GF-D8 (cell line): Measurements from ENCODE around the gene RAMP3.
A peak's percentile ranks its signal among the peaks of the same experiment; 100 is the strongest.
"Not testable (repeated sequence)": the region's sequence is repeated elsewhere in the genome, so short reads cannot be mapped to it uniquely, and the experiment has no call there.

Experiments used
- DNase-seq: peaks from one replicate; lab custom pipeline; 2025; lab: John Stamatoyannopoulos, UW

The RAMP3 gene, protein sequence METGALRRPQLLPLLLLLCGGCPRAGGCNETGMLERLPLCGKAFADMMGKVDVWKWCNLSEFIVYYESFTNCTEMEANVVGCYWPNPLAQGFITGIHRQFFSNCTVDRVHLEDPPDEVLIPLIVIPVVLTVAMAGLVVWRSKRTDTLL

DNA sequence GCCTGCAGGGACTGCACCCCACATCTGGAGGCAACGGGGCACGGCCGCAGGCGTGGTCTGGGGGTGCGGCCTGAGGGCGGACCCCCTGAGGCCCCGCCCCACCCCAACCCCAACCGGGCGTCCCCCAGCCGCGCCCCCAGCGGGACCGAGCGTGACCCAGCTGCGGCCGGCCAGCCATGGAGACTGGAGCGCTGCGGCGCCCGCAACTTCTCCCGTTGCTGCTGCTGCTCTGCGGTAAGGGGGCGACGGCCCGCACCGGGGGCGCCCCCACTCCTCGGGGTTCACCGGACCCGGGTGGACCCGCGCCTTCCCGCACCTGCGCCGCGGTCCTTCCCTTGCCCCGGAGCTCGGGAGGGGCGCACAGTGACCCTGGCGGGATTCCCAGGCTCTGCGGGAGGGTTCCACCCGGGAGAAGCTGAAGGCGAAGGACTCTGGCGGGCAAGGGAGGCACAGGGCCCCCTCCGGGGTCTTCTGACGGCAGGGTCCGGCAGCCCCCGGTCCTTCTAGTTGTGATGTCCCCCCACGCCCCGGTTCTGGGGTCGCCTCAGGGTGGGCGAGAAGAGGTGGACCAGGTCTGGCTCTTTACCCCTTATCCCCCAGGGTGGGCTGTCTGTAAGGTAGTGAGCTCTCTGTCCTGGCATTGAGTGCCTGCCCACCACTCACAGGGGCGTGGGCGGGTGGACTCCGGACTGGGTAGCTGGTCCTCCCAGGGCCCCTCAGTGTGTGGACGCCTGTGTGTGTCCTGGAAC lies at the start of gene RAMP3:
RAMP3 (plus strand) TSS at position 139 of the 749 bp plus-strand sequence; CDS start at position 177, 38 bp downstream.
- DNase-seq, result no peak

DNA sequence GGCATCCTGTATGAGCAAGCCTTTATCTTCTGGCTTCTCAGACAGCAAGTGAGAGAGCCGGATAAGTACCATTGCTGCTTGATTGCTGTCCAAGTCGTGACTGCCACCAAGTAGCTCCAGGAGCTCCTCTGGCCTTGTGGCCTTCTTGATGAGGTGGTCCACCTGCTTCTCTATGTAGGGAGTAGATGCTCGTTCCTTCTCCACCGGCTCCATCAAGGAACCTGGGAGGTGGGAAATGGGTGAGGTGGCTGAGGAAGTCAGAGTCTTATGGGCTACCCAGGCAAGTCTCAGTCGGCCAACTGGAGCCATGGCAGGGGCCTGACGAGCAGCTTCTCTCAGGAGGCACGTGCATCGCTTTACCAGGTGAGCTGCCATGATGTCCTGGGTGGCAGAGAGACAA lies 48.7 kb upstream of the RAMP3 start:
- no peak for DNase-seq

DNA sequence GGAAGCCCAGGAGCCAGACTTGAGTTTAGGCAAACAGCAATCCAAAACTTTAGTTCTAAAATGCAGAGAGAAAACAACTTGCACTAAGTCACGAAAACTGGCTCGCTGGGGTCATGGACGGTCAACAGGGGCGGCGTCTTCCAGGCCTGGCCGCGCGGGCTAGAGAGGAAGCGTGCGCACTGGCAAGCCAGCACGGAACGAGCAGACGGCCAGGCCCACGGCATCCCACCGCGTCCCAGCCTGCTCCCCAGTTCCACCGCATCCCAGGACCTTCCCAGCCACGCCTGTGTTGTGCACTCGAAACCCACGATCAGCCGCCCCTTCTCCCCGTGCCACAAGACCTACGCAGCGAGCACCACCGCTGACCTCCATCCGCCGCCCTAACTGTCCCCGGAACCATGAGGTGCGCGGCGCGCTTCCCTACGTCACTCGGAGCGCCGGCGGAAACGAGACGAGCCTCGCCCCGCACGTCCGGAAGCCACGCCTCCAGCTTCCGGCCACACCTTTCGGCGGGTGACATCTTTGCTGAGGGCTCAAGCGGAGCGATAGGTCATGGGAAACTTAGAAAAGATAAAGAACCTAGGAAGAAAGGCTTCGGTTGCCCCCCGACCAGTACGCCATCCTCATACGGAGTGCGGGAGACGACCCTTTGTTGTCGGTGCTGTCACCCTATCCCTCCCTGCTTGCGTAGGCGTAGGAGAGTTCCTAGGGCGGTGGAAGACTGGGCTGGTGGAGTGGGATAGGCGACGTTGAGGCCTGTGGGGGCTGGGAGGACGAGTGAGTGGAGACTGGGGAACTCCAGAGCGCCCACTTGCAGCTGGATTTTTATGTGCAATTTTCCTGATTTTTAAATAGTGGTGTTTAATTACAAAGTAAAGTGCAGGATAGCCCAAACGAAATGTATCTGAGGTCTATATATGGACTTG lies 46.0 kb upstream of the RAMP3 start, which contains the start of gene TBRG4:
TBRG4 (minus strand) TSS at position 400 of the 926 bp plus-strand sequence. CDS start 2,460 bp downstream, outside the sequence.
- peak; percentile 89 for DNase-seq

DNA sequence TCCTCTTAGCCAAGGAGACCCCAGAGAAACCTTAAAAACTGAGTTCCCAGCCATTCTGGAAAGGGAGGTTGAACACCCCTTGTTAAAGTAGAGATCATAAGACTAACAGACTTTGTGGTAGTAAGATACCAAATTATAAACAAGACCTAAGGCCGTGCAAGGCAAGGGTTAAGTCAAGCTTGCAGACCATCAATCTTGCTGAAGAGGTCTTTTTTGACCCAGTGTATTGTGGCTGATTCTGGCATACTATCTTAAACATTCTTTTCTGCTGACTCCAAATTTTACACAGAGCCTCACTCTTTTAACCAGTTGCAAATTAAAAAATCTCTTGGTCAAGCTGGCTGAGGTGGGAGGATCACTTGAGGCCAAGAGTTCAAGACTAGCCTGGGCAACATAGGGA lies 44.9 kb upstream of the RAMP3 start:
- DNase-seq, result no peak

DNA sequence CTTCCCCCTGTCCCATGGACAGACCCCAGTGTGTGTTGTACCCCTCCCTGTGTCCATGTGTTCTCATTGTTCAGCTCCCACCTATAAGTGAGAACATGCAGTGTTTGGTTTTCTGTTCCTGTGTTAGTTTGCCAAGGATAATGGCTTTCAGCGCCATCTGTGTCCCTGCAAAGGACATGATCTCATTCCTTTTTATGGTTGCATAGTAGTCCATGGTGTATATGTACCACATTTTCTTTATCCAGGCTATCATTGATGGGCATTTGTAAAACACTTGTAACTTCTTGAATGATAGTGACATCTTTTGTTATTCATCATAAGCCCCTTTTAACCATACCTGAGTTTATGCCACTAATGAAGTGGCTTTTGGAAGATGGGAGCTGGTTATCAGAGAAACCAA lies 43.3 kb upstream of the RAMP3 start:
- DNase-seq, result not testable (repeated sequence)

DNA sequence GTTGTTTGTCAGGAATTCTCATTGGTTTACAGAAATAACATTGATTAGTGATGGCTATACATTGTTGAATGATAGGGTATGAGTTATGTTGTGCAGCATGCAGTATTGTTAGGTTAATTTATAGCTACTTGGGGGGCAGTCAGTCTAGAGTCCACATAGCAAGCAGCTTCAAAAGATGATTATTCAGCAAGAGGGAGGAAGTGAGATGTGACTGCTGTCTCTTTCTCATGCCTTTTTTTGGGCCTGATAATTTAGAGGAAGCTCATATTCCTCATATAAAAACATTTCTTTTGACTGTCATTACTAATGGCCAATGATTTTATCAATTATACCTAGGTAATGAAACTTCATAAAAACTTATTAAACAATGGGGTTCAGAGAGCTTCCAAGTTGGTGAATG lies 42.7 kb upstream of the RAMP3 start:
- DNase-seq, result no peak

DNA sequence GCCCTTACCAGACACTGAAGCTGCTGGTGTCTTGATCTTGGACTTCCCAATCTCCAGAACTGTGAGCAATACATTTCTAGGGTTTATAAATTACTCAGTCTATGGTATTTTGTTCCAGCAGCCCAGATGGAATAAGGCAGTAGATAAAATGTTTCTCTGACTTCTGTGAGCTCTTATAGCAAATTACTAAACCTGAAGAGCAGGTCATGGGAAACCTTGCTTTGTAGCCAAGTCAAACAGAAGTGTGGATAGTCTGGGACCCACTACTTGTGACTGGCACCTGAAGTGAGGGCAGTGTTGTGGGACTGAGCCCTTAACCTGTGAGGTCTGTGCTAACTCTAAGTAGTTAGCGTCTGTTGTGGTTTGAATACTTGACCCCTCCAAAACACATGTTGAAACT lies 41.5 kb upstream of the RAMP3 start:
- no peak for DNase-seq

DNA sequence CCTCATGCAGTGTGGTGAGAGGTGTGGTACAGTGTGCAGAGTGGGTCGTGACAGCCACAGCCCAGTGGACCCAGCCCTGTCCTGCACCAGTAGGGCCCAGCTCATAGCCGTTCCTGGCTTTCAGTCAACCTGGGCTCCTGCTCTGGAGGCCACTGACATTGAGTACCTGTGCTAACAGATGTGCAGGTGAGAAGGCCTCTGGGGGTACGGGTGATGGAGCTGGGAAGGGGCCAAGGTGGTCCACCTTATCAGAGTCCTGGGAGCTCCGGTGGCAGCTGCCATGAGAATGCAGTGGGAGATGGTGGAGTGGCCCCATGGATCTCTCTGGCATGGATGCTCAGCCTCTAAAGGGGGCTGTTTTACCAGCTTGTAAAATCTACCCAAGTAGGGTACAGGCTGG lies 40.0 kb upstream of the RAMP3 start:
- DNase-seq, result no peak

DNA sequence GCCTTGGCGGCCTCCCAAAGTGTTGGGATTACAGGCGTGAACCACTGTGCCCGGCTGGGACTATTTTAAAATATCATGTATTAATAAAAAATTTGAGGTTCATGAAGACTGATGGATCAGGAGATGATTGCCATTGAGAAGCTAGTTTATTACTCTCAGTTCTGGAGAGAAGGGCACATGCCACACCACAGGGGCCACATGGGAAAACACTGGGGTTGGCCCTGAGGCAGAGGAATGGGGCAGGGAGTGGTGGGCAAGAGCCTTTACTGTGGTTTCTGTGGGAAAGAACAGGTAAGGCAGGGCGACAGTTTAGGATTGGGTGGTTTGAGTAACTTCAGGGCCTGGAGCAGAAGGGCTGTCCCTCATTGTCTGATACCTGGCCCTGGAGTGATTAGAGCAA lies 39.3 kb upstream of the RAMP3 start:
- DNase-seq, result no peak

DNA sequence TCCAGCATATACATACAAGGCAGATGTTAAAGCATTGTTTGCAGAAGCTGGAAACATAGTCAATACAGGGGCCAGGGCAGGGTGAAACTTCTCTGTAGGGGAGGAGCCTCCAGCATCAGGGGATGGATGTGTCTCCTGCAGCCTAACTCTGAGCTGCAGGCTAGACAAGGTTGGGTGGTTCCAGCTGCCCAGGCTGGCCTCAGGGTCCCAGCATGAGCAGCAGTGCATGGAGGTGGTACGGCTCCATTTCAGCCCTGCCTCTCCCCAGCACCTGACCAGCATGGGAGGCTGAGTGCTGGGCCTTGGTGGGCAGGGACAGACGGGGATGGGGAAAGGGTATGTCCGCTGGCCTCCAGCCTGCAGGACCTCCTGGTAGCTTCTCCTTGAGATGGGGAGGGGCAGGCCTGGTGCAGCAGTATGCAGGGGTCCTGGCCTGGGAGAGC lies 38.7 kb upstream of the RAMP3 start:
- DNase-seq, result no peak

DNA sequence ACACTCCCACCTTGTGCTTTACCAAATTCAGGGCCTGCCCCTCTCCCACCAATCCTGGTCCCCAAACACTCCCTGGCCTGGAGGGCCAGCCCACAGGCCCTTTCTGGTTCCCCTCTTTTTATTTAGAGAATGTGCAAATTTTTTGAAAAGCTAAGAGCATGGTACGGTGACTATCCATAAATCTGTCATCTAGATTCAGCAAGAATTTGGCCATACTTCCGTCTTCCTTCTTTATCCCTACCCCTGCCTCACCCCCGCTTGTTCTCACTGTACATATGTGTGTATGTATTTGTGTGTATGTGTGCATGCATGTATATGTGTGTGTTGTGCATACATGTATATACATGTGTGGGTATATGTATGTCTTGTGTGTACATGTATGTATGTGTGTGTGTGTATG lies 38.0 kb upstream of the RAMP3 start:
- DNase-seq, result no peak

DNA sequence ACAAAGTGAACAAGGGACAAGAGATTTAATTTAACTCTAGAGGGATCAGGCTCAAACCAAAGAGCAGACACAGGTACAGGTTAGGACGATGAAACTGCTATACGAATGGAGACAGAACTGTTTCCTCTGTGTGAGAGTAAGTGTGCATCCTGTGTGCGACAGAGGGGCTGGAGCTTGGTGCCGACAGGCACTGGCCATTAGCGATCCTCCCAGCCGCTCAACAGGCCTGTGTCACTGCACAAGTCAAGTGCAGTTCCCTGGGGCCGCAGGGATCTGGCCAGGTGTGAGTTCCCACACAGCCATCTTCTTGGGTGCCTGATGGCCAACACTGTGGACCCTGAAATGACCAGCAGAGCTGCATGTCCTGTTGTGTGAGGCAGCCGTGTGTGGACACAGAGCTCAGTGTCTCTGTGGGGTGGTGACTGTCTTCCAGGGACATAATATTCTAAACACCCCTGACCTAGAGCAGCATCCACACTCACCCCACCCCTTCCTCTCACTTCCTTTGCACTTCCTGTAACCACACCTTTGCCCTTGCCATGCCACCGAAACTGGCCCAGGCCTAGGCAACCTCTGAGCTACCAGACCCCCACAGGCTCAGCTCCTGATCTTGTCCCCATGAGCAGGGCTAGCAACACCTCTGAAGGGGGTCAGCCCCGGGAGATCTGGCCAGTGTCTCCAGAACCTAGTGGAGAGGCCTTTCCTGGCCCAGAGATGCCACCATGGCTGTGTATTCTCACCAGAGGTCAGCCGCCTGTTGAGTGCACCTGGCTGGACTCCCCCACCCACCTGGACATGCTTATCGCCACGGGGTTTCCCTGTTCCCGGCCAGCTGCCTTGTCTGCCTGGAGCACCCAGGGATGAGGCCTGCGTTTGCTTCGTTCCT lies 34.4 kb upstream of the RAMP3 start:
- DNase-seq, result no peak

DNA sequence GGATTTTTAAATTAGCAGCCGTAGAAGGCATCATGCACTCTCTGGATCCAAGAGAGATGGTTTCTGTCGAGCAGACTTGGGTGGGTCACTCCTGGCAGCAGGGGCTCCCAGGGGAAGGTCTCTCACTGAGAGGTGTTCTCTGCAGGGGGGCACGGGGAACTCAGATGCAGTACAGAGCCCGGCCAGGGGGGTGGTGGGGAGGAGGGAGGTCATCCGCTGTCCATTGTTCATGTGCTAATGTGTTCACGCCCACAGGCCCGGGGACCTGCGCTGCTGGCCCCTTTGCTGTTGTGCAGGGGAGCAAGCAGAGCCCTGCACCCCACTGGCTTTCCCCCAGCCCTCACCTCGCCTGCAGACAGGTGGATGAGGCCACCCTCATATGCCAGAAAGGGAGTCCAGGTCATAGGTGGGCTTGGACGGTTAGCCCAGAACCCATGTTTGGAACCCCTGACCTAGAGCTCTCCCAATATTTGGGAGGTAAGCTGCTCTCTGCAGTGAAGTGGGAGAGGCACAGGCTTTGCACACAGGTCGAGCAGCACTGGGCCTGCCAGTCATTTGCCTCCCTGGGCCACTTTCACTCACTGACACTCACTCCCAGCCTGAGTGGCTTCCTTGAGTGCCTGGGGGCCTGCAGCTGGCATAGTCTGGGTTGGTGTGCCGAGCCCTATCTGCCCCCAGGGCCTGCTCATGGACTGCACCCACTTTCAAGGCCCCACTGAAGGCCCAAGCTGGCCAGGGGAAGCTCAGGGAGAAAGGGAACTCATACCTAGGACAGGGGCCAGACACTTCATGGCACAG lies 33.5 kb upstream of the RAMP3 start:
- no peak for DNase-seq

DNA sequence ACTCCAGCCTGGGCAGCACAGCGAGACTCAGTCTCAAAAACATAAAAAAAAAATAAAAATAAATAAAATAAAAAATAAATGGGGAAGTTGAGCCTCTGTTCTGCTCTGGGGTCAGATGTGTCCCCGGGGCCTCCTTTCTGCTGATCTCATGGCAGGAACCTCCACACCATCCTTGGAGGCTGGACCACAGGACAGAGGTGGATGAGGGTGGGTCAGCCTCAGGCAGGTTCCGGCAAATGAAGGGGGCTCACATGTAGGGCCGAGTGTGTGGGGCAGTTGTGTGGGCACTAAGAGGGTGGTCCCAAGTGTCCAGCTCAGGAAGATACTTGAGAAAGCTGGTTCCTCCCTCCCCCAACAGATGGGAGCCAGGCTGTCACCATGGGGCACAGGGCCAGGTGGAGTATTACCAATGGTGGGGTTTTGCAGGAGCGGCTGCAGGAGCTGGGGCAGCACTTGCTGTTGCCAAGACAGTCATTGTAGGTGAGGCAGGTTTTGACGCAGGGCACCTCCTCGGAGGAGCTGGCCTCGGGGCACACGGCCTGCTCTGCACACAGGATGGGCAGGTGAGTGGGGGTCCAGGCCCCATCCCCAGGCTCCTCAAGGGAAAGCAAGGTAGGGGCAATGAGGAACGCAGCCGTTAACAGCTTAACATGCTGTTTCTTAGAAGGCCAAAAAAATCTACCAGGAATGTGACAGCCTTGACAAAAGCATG lies 32.2 kb upstream of the RAMP3 start:
- DNase-seq, result no peak

DNA sequence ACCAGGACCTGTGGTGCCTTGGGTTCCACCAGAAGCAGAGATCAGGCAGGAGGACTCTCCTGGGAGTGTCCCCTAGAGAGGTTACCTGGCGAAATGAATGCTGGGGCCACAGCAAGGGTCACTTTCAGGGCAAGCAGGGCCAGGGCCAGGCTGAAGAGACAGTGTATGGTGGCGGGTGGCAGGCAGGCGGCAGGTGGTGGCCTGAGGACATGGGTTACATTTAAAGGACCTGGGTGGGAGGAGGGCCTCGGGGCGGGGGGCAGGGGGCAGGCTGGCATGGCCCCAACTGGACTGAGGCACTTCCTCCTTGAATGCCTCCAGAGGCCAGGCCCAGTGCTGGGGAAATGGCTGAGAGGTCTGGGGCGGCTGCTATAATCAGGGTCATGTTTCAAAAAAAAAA lies 31.4 kb upstream of the RAMP3 start:
- no peak for DNase-seq

DNA sequence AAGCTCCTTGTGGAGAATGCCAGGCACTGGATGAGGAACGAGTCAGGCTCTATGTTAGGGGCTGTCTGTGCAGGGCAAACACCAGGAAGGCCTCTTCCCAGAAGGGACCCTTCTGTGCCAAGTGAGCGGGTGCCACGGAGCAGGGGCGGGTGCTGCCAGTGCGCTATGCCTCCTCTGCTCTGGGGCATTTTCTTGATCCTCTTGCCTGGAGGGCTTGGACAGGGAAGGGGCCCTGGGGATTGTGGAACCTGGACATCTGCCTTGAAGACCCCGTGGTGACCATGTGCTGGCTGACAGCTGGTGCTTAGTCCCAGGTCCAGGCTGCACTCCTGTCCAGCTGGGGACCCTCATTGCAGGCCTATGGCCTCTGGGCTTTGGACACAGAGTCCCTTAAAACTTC lies 30.7 kb upstream of the RAMP3 start:
- DNase-seq, result no peak

DNA sequence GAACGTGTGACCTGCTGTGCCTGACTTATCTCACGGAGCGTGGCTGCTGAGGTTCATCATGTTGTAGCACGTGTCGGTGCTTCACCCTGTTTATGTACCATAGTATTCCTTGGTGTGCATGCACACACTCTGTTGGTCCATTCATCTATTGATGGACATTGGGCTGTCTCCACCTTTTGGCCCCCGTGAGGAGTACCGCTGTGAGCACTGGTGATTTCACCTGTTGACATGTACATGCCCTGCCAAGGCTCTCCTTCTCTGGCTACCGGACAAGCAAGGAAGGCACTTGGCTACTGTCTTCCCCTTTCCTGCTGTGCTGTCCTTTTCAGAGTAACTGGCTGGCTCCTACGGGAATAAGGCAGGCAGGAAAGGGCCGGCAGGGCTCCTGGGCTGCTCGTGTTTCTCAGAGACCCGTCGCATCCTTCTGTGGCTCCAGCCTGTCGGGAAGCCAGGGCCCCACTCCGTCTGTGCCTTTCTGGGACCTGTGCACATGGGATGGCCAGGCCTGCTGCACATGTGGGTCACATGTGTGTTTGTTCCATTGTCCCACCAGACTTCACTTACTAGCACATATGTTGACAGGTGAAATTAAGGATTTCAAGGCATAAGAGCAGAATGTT lies 28.3 kb upstream of the RAMP3 start:
- DNase-seq, result no peak

DNA sequence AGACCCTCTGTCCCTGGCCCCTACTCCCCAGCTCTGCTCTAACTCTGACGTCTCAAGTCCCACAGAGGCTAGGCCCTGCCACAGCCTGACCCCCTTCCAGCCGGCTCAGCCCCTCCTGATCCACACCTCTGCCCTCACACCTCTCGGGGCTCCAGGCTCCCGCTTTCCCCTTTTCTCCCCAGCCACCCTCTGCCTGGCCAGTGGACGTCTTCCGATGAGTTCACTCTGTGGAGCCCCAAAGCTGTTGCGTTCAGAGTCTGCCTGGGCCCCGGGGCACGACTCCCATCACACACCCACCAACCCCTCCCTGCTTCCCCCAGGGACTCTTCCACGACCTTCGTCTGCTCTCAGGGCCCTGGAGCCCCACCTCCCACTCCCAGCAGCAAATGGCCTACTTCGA lies 27.7 kb upstream of the RAMP3 start:
- no peak for DNase-seq

DNA sequence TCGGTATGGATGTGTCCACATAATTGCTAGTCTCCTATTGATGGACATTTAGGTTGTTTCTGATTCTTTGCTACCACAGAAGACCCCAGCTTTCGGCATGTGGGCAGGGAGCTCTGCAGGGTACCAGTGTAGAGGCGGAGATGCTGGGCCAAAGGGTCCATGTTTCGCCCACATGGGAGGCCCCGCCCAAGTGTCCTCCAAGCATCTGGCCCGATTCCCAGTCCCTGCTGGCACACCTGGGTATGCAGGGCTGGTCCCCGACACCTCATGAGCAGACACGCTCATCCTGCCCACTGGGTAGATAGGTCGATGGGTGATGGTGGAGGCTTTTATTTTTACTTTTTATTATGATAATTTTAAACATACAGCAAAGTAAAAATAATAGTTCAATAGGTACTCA lies 26.7 kb upstream of the RAMP3 start:
- DNase-seq, result no peak

DNA sequence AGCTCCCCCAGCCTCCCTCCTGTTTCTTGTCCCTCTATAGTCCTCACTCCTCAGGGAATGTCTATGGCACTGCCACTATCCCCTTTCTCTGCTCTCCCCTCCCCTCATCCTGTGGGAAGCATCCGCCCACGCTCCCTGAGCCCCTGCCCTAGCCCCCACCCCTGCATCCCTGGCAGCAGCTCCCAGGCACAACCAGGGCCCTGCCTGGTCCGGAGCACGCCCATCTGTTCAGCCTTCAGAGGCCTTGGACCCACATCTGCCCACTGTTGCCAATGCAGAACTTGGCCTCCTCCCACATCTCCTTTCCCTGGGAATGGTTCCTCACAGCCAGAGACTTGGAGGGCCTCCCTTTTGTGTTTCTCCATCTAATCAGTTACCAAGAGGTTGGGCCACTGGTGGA lies 25.7 kb upstream of the RAMP3 start:
- no peak for DNase-seq
